ENCODE data around the gene VPS35L.

DNA sequence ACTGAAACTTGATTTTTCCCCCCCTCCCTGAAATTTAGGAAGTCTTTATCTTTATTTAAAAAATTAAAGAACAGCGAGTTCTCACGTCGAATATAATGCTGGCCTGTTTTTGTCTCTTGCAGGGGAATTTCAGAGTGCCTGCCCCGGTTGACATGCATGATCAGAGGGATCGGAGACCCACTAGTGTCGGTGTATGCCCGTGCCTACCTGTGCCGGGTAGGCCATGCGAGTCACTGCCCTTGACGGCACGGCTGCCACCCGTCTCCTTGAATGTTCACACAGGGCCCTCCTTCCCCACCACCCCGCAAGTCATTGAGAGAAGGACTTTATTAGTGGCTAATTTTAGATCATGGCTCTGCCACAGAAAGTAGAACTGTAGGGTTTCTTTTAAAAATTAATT, 54.7 kb downstream of the VPS35L start:
- TF ChIP-seq, protein P1, sequence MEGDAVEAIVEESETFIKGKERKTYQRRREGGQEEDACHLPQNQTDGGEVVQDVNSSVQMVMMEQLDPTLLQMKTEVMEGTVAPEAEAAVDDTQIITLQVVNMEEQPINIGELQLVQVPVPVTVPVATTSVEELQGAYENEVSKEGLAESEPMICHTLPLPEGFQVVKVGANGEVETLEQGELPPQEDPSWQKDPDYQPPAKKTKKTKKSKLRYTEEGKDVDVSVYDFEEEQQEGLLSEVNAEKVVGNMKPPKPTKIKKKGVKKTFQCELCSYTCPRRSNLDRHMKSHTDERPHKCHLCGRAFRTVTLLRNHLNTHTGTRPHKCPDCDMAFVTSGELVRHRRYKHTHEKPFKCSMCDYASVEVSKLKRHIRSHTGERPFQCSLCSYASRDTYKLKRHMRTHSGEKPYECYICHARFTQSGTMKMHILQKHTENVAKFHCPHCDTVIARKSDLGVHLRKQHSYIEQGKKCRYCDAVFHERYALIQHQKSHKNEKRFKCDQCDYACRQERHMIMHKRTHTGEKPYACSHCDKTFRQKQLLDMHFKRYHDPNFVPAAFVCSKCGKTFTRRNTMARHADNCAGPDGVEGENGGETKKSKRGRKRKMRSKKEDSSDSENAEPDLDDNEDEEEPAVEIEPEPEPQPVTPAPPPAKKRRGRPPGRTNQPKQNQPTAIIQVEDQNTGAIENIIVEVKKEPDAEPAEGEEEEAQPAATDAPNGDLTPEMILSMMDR (IDR thresholded peaks at IDR 0.05; ENCODE audit: poor library complexity): no peak
- TF ChIP-seq EZH2phosphoT487 (IDR thresholded peaks at IDR 0.05; ENCODE audit: low read depth, severe bottlenecking, unreplicated experiment): no peak

All from hepatocyte (in vitro differentiated cells).